GM18526 (cell line): ENCODE measurements around the gene BMPER.

Source experiments
- POLR2A ChIP-seq: IDR thresholded peaks from 3 replicates; pipeline ENCODE4 v1.6.1; 2011; ENCODE audit not compliant: insufficient read length; ENCODE audit errors: extremely low read depth

Gene BMPER

DNA sequence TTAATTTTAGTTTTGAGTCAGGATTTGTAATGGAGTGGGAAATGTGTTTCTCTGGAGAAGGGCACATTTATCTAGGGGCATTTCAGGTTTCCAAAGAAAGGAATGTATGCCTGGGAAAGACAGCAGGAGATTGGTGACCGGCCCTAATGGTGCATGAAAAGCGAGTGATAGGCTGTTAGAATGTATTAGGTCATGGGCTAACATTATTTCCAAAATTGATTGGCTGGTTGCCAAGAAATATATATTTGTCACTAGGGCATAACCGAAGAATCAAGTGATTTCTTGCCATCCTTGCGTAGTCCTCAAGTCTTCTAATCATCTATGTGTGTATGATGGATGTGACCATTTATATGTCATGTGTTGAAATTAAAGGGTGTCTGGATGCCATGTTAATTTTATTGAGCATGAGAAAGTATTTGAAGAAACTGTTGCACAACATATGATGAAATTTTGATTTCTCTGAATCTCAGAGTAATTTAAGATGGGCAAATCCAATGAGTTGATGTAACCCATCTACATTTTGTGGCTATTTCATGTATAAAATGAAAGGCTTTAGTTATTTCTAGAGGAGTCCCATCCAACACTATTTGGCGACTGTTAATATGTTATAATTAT is 248.4 kb downstream of the BMPER start:
- no peak for TF ChIP-seq POLR2A

GRCh38 chr7:34155220-34155908 is 250.0 kb downstream of the BMPER start:
- TF ChIP-seq POLR2A, result no peak

GRCh38 chr7:34156336-34156735 is 251.0 kb downstream of the BMPER start:
- TF ChIP-seq POLR2A, result no peak

DNA sequence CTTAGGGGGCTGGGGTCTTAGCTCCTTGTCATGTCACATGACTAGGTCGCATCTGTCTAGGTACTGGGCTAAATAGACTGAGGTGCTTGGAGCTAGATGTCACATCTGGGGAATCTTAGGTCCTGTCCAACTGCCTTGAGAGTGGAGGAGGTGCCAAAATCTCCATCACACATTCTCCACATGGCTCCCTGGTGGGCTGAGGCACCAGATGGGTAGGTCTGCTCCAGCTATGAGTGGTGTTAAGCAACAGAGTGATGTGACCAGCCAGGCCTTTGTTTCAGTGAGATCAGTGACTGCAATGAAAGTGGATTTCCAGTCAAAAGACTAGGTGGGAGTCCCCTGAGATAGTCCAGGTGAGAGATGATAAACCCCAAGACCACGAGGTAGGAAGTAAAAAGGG is 251.8 kb downstream of the BMPER start:
- no peak for TF ChIP-seq POLR2A

- no peak for TF ChIP-seq POLR2A
Observed at GRCh38 chr7:34158368-34159153, 253.2 kb downstream of the BMPER start.

GRCh38 chr7:34160261-34160752 is 255.0 kb downstream of the BMPER start:
- TF ChIP-seq POLR2A, result no peak

GRCh38 chr7:34162027-34162565 is 256.8 kb downstream of the BMPER start:
- no peak for TF ChIP-seq POLR2A

- TF ChIP-seq POLR2A, result no peak
Observed at GRCh38 chr7:34162677-34163076, 257.3 kb downstream of the BMPER start.

GRCh38 chr7:34163956-34164355 is 258.6 kb downstream of the BMPER start:
- TF ChIP-seq POLR2A, result no peak

DNA sequence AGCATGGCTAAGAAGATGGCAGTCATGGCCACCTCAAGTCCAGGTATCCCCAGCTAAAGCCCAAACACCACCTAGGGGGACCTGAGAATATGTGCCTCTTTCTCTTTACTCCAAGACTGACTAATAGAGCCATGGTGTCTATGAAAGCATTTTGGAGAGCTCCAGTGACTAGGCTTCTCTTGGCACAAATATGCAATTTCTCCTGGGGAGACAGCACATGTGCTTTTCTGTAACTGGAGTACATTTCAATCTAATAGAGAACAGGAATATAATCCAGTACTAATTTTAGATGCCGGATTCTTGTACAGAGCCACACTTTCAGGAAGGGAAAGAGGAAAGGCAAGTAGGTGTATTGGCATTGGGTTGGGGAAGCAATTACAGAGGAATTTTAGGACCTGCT is 260.1 kb downstream of the BMPER start:
- no peak for TF ChIP-seq POLR2A

DNA sequence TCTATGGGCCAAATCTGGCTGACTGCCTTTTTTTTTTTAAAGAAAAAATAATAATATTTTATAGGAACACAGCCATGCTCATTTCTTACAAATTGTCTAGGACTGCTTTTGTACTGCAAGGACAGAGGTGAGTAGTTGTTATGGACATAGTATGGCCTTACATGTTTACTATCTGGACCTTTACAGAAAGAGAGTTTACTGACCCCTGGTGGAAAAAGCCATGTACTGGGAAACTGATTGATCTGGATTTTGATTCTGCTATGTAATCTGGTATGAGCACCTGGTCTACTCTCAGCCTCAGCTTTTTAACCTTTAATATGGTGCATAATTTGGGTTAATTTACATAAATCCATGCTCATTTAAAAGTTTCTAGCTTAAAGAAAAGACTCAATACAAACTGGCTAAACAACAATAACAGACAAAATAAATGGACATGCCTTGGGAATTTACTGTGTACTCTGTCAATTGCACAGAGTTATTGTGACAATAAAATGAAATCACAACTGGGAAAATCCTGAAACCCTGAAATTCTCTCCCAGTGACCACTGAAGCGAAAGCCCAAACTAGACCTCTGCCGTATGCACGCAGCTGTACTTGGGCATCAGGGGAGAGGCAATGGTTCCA is 260.7 kb downstream of the BMPER start:
- no peak for TF ChIP-seq POLR2A

- no peak for TF ChIP-seq POLR2A
Observed at GRCh38 chr7:34168013-34168412, 262.7 kb downstream of the BMPER start.

DNA sequence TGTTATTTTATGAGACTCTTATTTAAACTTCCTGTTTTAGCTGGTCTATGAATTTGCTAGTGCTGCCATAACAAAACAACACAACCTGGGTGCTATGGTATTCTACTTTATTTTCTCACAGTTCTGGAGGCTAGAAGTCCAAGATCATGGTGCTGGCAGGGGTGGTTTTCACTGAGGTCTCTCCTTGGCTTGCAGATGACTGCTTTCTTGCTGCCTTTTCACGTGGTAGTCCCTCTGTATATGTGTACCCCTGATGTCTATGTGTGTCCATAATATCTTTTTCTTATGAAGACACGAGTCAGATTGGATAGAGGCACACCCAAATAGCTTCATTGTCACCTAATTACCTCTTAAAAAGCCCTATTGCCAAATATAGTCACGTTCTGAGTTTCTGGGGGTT is 270.5 kb downstream of the BMPER start:
- no peak for TF ChIP-seq POLR2A

GRCh38 chr7:34177476-34177875 is 272.1 kb downstream of the BMPER start:
- no peak for TF ChIP-seq POLR2A

DNA sequence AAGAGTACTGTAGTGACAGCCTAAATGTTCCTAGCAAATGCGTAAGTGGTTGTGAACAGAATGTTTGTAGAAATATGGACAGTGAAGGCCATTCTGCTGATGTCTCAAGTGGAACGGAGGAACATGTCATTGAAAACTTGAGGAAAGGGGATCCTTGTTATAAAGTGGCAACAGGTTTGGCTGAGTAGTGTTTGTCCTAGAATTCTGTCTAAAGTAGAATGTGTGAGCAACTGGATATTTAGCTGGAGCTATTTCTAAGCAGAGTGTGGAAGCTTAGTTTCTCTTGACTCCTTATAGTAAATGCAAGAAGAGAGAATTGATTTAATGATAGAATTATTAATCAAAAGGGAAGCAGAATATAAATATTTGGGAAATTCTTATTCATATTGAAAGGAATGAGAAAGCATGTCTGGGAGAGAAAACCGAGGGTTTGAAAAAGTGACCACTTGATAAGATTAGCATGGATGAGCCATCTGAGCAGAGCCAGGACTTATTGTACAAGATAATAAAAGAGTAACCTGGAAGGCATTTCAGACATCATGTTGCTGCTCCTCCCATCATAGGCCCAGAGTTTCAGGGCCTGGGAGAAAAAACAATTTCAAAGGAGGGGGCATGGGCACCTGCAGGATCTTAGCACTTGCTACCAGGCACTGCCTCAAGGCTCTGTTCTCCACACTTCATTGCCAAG is 276.1 kb downstream of the BMPER start:
- no peak for TF ChIP-seq POLR2A
